ENCODE measurements around the gene ANKRD52. TPM values are rescaled to one million over a fixed set of nuclear protein-coding genes. Genes with fewer than 3 reads are reported as not detected.
A peak's percentile ranks its signal among the peaks of the same experiment; 100 is the strongest.

Gene ANKRD52
- polyA plus RNA-seq, 1 donor (not counting 4 experiments of a cell fraction or from before 2014, with no cell fraction given) = 14.0 TPM

DNA sequence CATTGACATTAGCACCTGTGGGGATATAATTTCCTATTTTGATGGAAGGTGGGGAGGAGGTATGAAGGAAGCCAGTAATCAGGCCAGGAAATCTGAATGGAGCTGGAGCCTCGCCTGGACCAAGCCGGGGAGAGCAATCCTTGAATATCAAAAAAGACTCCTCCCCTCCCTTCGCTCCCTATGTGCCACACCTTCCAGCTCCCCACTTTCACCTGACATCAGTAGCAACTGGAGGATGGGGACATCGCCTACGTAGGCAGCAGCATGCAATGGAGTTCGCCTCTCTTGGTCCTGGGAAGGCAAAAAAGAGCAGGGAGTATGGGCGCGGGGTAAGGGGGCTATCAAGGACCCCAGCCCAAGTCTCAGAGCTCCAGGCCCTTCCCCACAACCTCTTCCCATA, 1.1 kb downstream of the ANKRD52 start:
- FAIRE-seq (no peak), DNase-seq (ENCODE audit: low read depth, low spot score) (no peak)
- H3K9me3 ChIP-seq (ENCODE audit: control insufficient read depth, low read depth, low read length) = no peaks in the 10 kb centered on the region
- dilution Hi-C loops (cut with MboI; ENCODE audit: extremely low pct_ligation_motif_present, low sequenced_read_pairs) = no loop called here
- peaks cover 33% of the 10 kb centered on the region for H3K4me1 ChIP-seq (ENCODE audit: control insufficient read depth, extremely low read depth, insufficient read depth, low read length)
- H2AFZ ChIP-seq (ENCODE audit: control insufficient read depth, low read length) = no peak overlapping the region
- H3K27me3 ChIP-seq (ENCODE audit: control insufficient read depth, extremely low read depth, insufficient read depth, low read length) = no peaks in the 10 kb centered on the region
- H3K9ac ChIP-seq (ENCODE audit: control insufficient read depth, extremely low read depth, insufficient read depth, low read length) = peak overlapping the region; percentile 77
- H3K4me2 ChIP-seq (ENCODE audit: control insufficient read depth, extremely low read depth, insufficient read depth, low read depth, low read length) = peak overlapping the region; percentile 65
- peaks cover 36 to 38% of the 10 kb centered on the region in 2 experiments for H3K36me3 ChIP-seq (ENCODE audit: control insufficient read depth in 2 of 2, extremely low read depth in 1 of 2, insufficient read depth in 2 of 2, low read length in 2 of 2)
- peaks cover 51% of the 10 kb centered on the region for H3K79me2 ChIP-seq (ENCODE audit: control insufficient read depth, insufficient read depth, low read length)
- H3K9me1 ChIP-seq (ENCODE audit: control insufficient read depth, extremely low read depth, insufficient read depth, low read length) = peaks cover 3% of the 10 kb centered on the region
- peak overlapping the region; percentile 75 to 93 (median 90) for H3K4me3 ChIP-seq (ENCODE audit: control insufficient read depth in 2 of 3, extremely low read depth in 1 of 3, insufficient read depth in 2 of 3, low read depth in 1 of 3, low read length in 3 of 3)
- TF ChIP-seq, protein P1, sequence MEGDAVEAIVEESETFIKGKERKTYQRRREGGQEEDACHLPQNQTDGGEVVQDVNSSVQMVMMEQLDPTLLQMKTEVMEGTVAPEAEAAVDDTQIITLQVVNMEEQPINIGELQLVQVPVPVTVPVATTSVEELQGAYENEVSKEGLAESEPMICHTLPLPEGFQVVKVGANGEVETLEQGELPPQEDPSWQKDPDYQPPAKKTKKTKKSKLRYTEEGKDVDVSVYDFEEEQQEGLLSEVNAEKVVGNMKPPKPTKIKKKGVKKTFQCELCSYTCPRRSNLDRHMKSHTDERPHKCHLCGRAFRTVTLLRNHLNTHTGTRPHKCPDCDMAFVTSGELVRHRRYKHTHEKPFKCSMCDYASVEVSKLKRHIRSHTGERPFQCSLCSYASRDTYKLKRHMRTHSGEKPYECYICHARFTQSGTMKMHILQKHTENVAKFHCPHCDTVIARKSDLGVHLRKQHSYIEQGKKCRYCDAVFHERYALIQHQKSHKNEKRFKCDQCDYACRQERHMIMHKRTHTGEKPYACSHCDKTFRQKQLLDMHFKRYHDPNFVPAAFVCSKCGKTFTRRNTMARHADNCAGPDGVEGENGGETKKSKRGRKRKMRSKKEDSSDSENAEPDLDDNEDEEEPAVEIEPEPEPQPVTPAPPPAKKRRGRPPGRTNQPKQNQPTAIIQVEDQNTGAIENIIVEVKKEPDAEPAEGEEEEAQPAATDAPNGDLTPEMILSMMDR (optimal IDR thresholded peaks at IDR 0.05 in 1 of 3, IDR thresholded peaks at IDR 0.05 in 1 of 3, conservative IDR thresholded peaks at IDR 0.05 in 1 of 3; ENCODE audit: extremely low read depth in 1 of 3, insufficient read depth in 2 of 3, low read length in 3 of 3) = no peak
- no peak for TF ChIP-seq EZH2 (IDR thresholded peaks at IDR 0.05; ENCODE audit: low read length)
- H4K20me1 ChIP-seq (ENCODE audit: control insufficient read depth, extremely low read depth, insufficient read depth, low read length) = no peaks in the 10 kb centered on the region
- H3K27ac ChIP-seq (ENCODE audit: control insufficient read depth, insufficient read depth, low read length) = peak overlapping the region; percentile 79

DNA sequence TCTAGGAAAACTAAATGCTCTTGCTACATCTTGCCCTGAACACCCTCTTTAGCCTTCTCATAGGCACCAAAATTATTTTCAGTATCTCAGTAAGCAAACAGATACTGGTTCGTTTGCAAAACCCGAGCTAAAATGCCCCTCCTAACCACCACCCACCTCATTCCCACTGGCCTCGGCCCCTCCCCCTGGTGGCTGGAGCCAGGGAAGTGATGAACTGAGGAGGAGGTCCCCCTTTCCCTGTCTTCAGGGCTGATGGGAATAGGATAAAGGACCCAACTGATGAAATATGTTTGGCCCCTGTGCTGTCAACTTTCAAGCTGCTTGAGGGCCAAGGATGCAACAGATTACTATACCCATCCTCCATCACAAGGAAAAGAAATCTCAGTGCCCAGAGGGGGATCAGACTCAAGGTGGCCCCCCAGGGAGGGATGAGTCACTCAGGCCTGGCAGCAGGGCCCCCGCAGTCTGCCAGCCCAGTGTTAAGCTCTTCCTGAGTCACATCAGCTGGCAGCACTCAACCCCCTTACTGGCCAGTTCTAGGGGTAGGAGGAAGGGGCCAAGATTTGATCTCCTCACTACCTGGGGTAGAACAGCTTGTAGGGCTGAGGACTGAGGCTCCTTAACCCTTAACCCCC, 1.7 kb downstream of the ANKRD52 start:
- H3K36me3 ChIP-seq (ENCODE audit: control insufficient read depth in 2 of 2, extremely low read depth in 1 of 2, insufficient read depth in 2 of 2, low read length in 2 of 2) = peaks cover 41 to 44% of the 10 kb centered on the region in 2 experiments
- H3K4me3 ChIP-seq (ENCODE audit: control insufficient read depth in 2 of 3, extremely low read depth in 1 of 3, insufficient read depth in 2 of 3, low read depth in 1 of 3, low read length in 3 of 3) = peak overlapping the region in 1 of 3 experiments; percentile 90
- TF ChIP-seq EZH2 (IDR thresholded peaks at IDR 0.05; ENCODE audit: low read length) = no peak
- TF ChIP-seq, protein P1 (optimal IDR thresholded peaks at IDR 0.05 in 1 of 3, IDR thresholded peaks at IDR 0.05 in 1 of 3, conservative IDR thresholded peaks at IDR 0.05 in 1 of 3; ENCODE audit: extremely low read depth in 1 of 3, insufficient read depth in 2 of 3, low read length in 3 of 3) = peak in 1 of 3 experiments; percentile 2
- no peak for FAIRE-seq
- peaks cover 55% of the 10 kb centered on the region for H3K79me2 ChIP-seq (ENCODE audit: control insufficient read depth, insufficient read depth, low read length)
- peaks cover 3% of the 10 kb centered on the region for H3K9me1 ChIP-seq (ENCODE audit: control insufficient read depth, extremely low read depth, insufficient read depth, low read length)
- no peaks in the 10 kb centered on the region for H3K9me3 ChIP-seq (ENCODE audit: control insufficient read depth, low read depth, low read length)
- H3K27ac ChIP-seq (ENCODE audit: control insufficient read depth, insufficient read depth, low read length) = no peak overlapping the region
- H4K20me1 ChIP-seq (ENCODE audit: control insufficient read depth, extremely low read depth, insufficient read depth, low read length) = no peaks in the 10 kb centered on the region
- H3K9ac ChIP-seq (ENCODE audit: control insufficient read depth, extremely low read depth, insufficient read depth, low read length) = peak overlapping the region; percentile 77
- H3K4me2 ChIP-seq (ENCODE audit: control insufficient read depth, extremely low read depth, insufficient read depth, low read depth, low read length) = peak overlapping the region; percentile 65
- dilution Hi-C loops (cut with MboI; ENCODE audit: extremely low pct_ligation_motif_present, low sequenced_read_pairs) = no loop called here
- H3K27me3 ChIP-seq (ENCODE audit: control insufficient read depth, extremely low read depth, insufficient read depth, low read length) = no peaks in the 10 kb centered on the region
- H2AFZ ChIP-seq (ENCODE audit: control insufficient read depth, low read length) = no peak overlapping the region
- H3K4me1 ChIP-seq (ENCODE audit: control insufficient read depth, extremely low read depth, insufficient read depth, low read length) = peaks cover 27% of the 10 kb centered on the region
- DNase-seq (ENCODE audit: low read depth, low spot score) = no peak
